Neural crest cell (in vitro differentiated cells): ENCODE data around the gene MARK3. TPM values are rescaled to one million over a fixed set of nuclear protein-coding genes. Genes with fewer than 3 reads are reported as not detected.

Source experiments
- DNase-seq: peaks from one replicate; pipeline ENCODE4 v3.0.0; 2021; ENCODE audit warnings: low read depth, mixed read lengths, low spot score
- H3K27ac Mint-ChIP-seq: one replicate; pipeline ENCODE4 v1.8.0; 2021; ENCODE audit warnings: mild to moderate bottlenecking, mixed read lengths; ENCODE audit not compliant: unreplicated experiment
- H3K27me3 Mint-ChIP-seq: 2 replicates; pipeline ENCODE4 v1.8.0; 2021; ENCODE audit warnings: low read depth, mild to moderate bottlenecking, mixed read lengths
- H3K36me3 Mint-ChIP-seq: 2 replicates; pipeline ENCODE4 v1.8.0; 2021; ENCODE audit warnings: low read depth, mild to moderate bottlenecking, mixed read lengths
- H3K4me1 Mint-ChIP-seq: 2 replicates; pipeline ENCODE4 v1.8.0; 2021; ENCODE audit warnings: mixed read lengths
- H3K4me3 Mint-ChIP-seq: one replicate; pipeline ENCODE4 v1.8.0; 2021; ENCODE audit warnings: mild to moderate bottlenecking, mixed read lengths
- H3K9me3 Mint-ChIP-seq: 2 replicates; pipeline ENCODE4 v1.8.0; 2021; ENCODE audit warnings: mixed read lengths
- CTCF ChIP-seq: fragments of 200-600 bp; sonication (generic); conservative IDR thresholded peaks from 2 replicates; pipeline ENCODE4 v1.5.0; 2021; ENCODE audit warnings: antibody characterized with exemption, mild to moderate bottlenecking
- total RNA-seq: library from RNA; stranded (reverse); gene quantifications from 2 replicates; pipeline ENCODE4 v1.2.1, GENCODE V29; 2021

The MARK3 gene
- total RNA-seq, 1 donor from 2014 or later = 98.8 TPM

DNA sequence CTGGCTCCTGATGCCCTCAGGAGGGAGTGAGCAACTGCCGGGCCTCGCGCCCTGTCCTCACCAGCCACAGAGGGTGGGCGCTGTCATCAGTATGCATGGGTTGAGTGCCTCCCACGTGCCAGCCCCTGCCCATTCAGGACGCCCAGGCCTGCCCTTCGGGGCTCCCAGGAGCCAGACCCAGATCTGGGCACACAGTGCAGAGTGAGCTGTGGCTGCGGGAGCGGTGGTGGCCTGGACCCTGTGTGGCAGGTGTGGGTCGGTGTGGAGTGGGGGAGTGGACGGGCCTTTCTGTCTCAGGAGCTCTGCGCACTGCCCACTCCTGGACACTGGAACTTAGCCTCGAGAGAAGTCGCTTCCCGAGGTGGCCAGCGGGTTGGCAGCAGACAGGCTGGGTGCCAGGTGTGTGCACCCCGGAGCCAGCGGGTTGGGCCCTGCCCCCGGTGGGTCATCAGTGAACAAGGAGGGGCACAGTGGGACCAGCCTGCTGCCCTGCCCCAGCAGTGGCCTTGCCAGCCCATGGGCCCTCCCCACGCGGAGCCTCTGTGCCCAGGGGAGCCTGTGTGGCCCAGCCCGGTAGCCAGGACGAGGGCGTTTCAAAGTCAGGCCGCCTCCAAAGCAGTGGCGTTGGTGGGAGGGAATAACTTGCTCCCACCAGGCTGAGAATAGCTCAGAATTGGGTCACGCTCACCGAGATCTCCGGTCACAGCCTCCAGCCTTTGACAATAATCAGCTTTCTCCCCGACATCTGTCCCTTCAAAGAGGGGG lies 153.3 kb downstream of the MARK3 start:
- H3K36me3 Mint-ChIP-seq = no peaks in the 10 kb centered on the region
- DNase-seq = no peak
- no peak overlapping the region for H3K4me3 Mint-ChIP-seq
- no peak overlapping the region for H3K27ac Mint-ChIP-seq
- H3K9me3 Mint-ChIP-seq = no peaks in the 10 kb centered on the region
- H3K27me3 Mint-ChIP-seq = no peaks in the 10 kb centered on the region
- no peak for TF ChIP-seq CTCF
- peaks cover 15% of the 10 kb centered on the region for H3K4me1 Mint-ChIP-seq

DNA sequence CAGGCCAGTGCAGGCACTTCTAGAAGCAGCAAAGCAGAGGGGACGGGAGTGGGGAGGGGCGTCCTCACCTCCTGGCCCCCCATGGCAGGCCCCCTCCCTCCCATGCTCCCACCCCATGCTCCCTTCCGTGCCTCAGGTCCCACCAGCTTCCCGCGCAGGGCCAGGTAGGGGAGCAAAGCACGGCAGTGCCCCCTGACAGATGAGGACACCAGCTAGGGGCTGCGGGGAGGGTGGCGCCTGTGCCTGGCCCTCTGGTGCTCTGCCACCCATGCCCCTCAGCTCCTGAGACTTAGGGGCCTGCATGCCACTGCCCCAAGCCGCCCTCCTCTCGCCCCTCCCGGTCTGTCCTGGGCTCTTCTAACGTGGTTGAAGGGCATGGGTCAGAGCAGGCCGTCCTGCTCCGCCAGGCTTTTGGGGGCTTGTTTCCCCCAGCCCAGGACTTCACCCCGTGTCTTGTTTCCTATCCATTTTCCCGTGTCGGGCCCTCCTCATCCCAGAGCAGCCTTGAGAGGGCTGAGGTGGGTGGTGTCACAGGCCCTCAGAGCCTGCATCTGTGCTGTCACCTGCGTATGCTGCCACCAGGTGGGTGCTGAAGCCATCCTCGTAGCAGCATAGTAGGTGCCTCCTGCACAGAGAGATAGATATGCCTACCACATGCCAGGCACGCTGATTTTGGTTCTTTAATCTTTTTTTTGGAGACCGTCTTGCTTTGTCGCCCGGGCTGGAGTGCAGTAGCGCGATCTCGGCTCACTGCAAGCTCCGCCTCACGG lies 154.0 kb downstream of the MARK3 start:
- Mint-ChIP-seq H3K9me3 (no peaks in the 10 kb centered on the region), H3K36me3 (no peaks in the 10 kb centered on the region), H3K27me3 (no peaks in the 10 kb centered on the region), H3K4me1 (peaks cover 15% of the 10 kb centered on the region), H3K27ac (no peak overlapping the region), H3K4me3 (no peak overlapping the region)
- no peak for TF ChIP-seq CTCF
- DNase-seq = no peak

DNA sequence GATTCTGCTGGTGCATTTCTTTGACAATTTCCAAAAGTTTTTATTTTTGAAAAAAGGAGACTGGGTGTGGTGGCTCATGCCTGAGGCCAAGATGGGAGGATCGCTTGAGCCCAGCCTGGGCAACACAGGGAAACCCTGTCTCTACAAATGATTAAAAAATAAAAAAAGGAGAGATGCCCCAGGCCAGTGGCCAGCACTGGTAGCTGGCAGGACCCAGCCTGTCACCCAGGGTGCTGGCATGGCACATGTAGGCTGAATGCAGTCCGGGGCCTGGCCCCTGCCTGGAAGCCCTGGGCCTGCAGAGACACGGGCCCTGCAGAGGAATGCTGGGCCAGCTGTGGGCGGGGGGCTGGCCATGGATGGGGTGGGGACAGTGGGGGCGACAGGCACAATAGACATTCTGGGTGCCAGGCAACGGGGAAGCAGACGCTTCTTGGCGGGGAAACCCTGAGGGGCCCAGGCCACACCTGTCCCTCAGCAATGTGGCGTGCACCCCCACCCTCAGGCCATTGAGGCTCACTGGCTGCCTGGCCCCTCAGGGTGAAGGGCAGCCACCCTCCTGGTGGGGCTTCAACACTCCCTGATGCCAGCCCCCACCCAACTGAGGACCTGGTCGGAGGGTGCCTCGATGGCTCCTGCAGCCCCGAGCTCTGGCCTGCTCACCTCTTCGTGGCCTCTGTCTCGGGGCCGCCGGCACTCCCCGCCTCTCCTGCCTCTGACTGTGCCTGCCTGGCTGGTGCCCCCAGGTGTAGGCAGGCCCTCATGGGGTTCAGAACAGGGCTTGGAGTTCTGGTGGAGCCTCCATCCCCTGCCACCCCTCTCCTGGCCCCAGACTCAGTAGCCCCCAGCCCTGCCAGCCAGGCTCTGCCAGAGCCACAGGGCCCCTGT lies 155.8 kb downstream of the MARK3 start:
- Mint-ChIP-seq H3K4me1 (peaks cover 19% of the 10 kb centered on the region), H3K4me3 (peak overlapping the region; percentile 41), H3K27ac (peak overlapping the region; percentile 84), H3K36me3 (no peaks in the 10 kb centered on the region), H3K27me3 (no peaks in the 10 kb centered on the region), H3K9me3 (no peaks in the 10 kb centered on the region)
- DNase-seq = no peak
- no peak for TF ChIP-seq CTCF

GRCh38 chr14:103541709-103542604 lies 156.7 kb downstream of the MARK3 start:
- Mint-ChIP-seq H3K36me3 (no peaks in the 10 kb centered on the region), H3K27me3 (no peaks in the 10 kb centered on the region), H3K4me1 (peaks cover 19% of the 10 kb centered on the region), H3K9me3 (no peaks in the 10 kb centered on the region), H3K27ac (peak overlapping the region; percentile 97), H3K4me3 (peak overlapping the region; percentile 62)
- no peak for TF ChIP-seq CTCF
- DNase-seq = no peak
